HEK293 (cell line): ENCODE data around the gene CRIM1.

Source experiments
- CTCF ChIA-PET: fragments of 350-600 bp; formaldehyde crosslinking; extraction: SDS; loops from one replicate; lab custom pipeline; 2021; ENCODE audit warnings: antibody characterized with exemption; lab: Yijun Ruan, JAX
- POLR2A ChIA-PET: fragments of 300-600 bp; formaldehyde crosslinking; extraction: SDS; loops from one replicate; lab custom pipeline; 2020; ENCODE audit warnings: antibody characterized with exemption, inconsistent platforms; lab: Yijun Ruan, JAX
- H3K27ac ChIP-seq: fragments of 200-500 bp; sonication (Bioruptor generic); 2 replicates; pipeline ENCODE4 v1.5.1; 2014; ENCODE audit warnings: low read depth, low read length, control low read depth, inconsistent platforms; ENCODE audit errors: extremely low read depth
- H3K36me3 ChIP-seq, 2 experiments: fragments of 200-500 bp in 1 of 2; sonication (Bioruptor generic) in 1 of 2; 1 replicate in 1 of 2; 2 replicates in 1 of 2; pipeline ENCODE4 v1.5.1; 2014 to 2017; ENCODE audit warnings: inconsistent platforms in 2 of 2, low read length in 2 of 2; ENCODE audit not compliant: control insufficient read depth in 2 of 2, insufficient read depth in 1 of 2
- H3K4me1 ChIP-seq: fragments of 200-500 bp; sonication (Bioruptor generic); 2 replicates; pipeline ENCODE4 v1.5.1; 2014; ENCODE audit warnings: mild to moderate bottlenecking, low read length, inconsistent platforms; ENCODE audit not compliant: control insufficient read depth, insufficient read depth
- H3K4me3 ChIP-seq: 2 replicates; pipeline ENCODE4 v1.5.1; 2011; ENCODE audit warnings: low read depth, mild to moderate bottlenecking, control low read depth, low read length, moderate library complexity
- H3K9me3 ChIP-seq: fragments of 200-500 bp; sonication (Bioruptor generic); 2 replicates; pipeline ENCODE4 v1.5.1; 2014; ENCODE audit warnings: low read depth, low read length, inconsistent platforms; ENCODE audit not compliant: control insufficient read depth, insufficient read depth
- AEBP2 ChIP-seq: fragments of 450-650 bp; formaldehyde crosslinking; IDR thresholded peaks from 2 replicates; pipeline ENCODE4 v1.5.1; 2016; ENCODE audit warnings: missing biosample characterization, missing genetic modification characterization, borderline replicate concordance
- BCL6B ChIP-seq: fragments of 450-650 bp; formaldehyde crosslinking; IDR thresholded peaks from 2 replicates; pipeline ENCODE4 v1.5.1; 2017; ENCODE audit warnings: missing biosample characterization, missing genetic modification characterization
- GLI4 ChIP-seq: fragments of 450-650 bp; formaldehyde crosslinking; IDR thresholded peaks from 2 replicates; pipeline ENCODE4 v1.5.1; 2016; ENCODE audit warnings: missing biosample characterization, missing genetic modification characterization
- KLF1 ChIP-seq: fragments of 450-650 bp; formaldehyde crosslinking; IDR thresholded peaks from 2 replicates; pipeline ENCODE4 v1.5.1; 2016; ENCODE audit warnings: missing biosample characterization, missing genetic modification characterization
- SCRT2 ChIP-seq: fragments of 450-650 bp; formaldehyde crosslinking; IDR thresholded peaks from 2 replicates; pipeline ENCODE4 v1.5.1; 2016; ENCODE audit warnings: missing biosample characterization, missing genetic modification characterization
- ZBTB17 ChIP-seq: fragments of 450-650 bp; formaldehyde crosslinking; IDR thresholded peaks from 2 replicates; pipeline ENCODE4 v1.5.1; 2016; ENCODE audit warnings: missing biosample characterization, missing genetic modification characterization
- ZBTB49 ChIP-seq: fragments of 450-650 bp; formaldehyde crosslinking; IDR thresholded peaks from 2 replicates; pipeline ENCODE4 v1.5.1; 2016; ENCODE audit warnings: missing biosample characterization, missing genetic modification characterization, low read depth
- ZBTB8A ChIP-seq: fragments of 450-650 bp; formaldehyde crosslinking; IDR thresholded peaks from 2 replicates; pipeline ENCODE4 v1.5.1; 2016; ENCODE audit warnings: missing biosample characterization, missing genetic modification characterization
- ZFP69B ChIP-seq: fragments of 450-650 bp; formaldehyde crosslinking; IDR thresholded peaks from 2 replicates; pipeline ENCODE4 v1.5.1; 2016; ENCODE audit warnings: missing biosample characterization, missing genetic modification characterization
- ZNF10 ChIP-seq: fragments of 450-650 bp; formaldehyde crosslinking; IDR thresholded peaks from 2 replicates; pipeline ENCODE4 v1.5.1; 2017; ENCODE audit warnings: missing biosample characterization, missing genetic modification characterization
- ZNF133 ChIP-seq: fragments of 450-650 bp; formaldehyde crosslinking; IDR thresholded peaks from 2 replicates; pipeline ENCODE4 v1.5.1; 2016; ENCODE audit warnings: missing biosample characterization, missing genetic modification characterization
- ZNF155 ChIP-seq: fragments of 450-650 bp; formaldehyde crosslinking; IDR thresholded peaks from 2 replicates; pipeline ENCODE4 v1.5.1; 2016; ENCODE audit warnings: missing biosample characterization, missing genetic modification characterization
- ZNF174 ChIP-seq: fragments of 450-650 bp; formaldehyde crosslinking; IDR thresholded peaks from 2 replicates; pipeline ENCODE4 v1.5.0; 2017; ENCODE audit warnings: missing biosample characterization, mild to moderate bottlenecking, missing genetic modification characterization
- ZNF223 ChIP-seq: fragments of 450-650 bp; formaldehyde crosslinking; IDR thresholded peaks from 2 replicates; pipeline ENCODE4 v1.5.1; 2016; ENCODE audit warnings: missing biosample characterization, missing genetic modification characterization
- ZNF266 ChIP-seq: fragments of 450-650 bp; formaldehyde crosslinking; IDR thresholded peaks from 2 replicates; pipeline ENCODE4 v1.5.1; 2016; ENCODE audit warnings: missing biosample characterization, missing genetic modification characterization, low read depth
- ZNF335 ChIP-seq: fragments of 450-650 bp; formaldehyde crosslinking; conservative IDR thresholded peaks from 2 replicates; pipeline ENCODE4 v1.5.1; 2016; ENCODE audit warnings: missing biosample characterization, missing genetic modification characterization
- ZNF350 ChIP-seq: fragments of 450-650 bp; formaldehyde crosslinking; IDR thresholded peaks from 2 replicates; pipeline ENCODE4 v1.5.0; 2017; ENCODE audit warnings: missing biosample characterization, mild to moderate bottlenecking, missing genetic modification characterization
- ZNF501 ChIP-seq: fragments of 450-650 bp; formaldehyde crosslinking; IDR thresholded peaks from 2 replicates; pipeline ENCODE4 v1.5.1; 2016; ENCODE audit warnings: missing biosample characterization, missing genetic modification characterization
- ZNF549 ChIP-seq: fragments of 450-650 bp; IDR thresholded peaks from 2 replicates; pipeline ENCODE4 v1.5.1; 2018; ENCODE audit warnings: missing biosample characterization, missing genetic modification characterization, mild to moderate bottlenecking, inconsistent platforms, moderate library complexity
- ZNF626 ChIP-seq: fragments of 450-650 bp; sonication (Bioruptor Pico); formaldehyde crosslinking; IDR thresholded peaks from 2 replicates; pipeline ENCODE4 v1.5.1; 2018; ENCODE audit warnings: missing biosample characterization, missing genetic modification characterization, inconsistent platforms
- ZNF76 ChIP-seq: fragments of 450-650 bp; formaldehyde crosslinking; IDR thresholded peaks from 2 replicates; pipeline ENCODE4; 2016; ENCODE audit warnings: low read depth, missing biosample characterization, missing genetic modification characterization, borderline replicate concordance
- ZSCAN4 ChIP-seq: fragments of 450-650 bp; formaldehyde crosslinking; IDR thresholded peaks from 2 replicates; pipeline ENCODE4 v1.5.1; 2017; ENCODE audit warnings: missing biosample characterization, missing genetic modification characterization

The CRIM1 gene

GRCh38 chr2:36574560-36574959, 219.0 kb downstream of the CRIM1 start (continued):
- TF ChIP-seq ZFP69B (tag by site-specific recombination): no peak
- no peak for TF ChIP-seq ZBTB49 (tag by site-specific recombination)

GRCh38 chr2:36577884-36578283, 222.3 kb downstream of the CRIM1 start:
- Histone ChIP-seq H3K27ac (no peak overlapping the region), H3K9me3 (no peaks in the 10 kb centered on the region), H3K4me1 (no peaks in the 10 kb centered on the region), H3K36me3 (peaks cover 53 to 77% of the 10 kb centered on the region in 2 experiments), H3K4me3 (no peak overlapping the region)
- POLR2A ChIA-PET: no interaction called here
- TF ChIP-seq BCL6B (tag by site-specific recombination) (no peak), ZNF626 (no peak), ZNF155 (tag by site-specific recombination) (no peak), ZNF174 (tag by site-specific recombination) (no peak), ZBTB17 (tag by site-specific recombination) (no peak), ZNF10 (tag by site-specific recombination) (no peak), AEBP2 (tag by site-specific recombination) (no peak), ZNF350 (tag by site-specific recombination) (no peak)
- CTCF ChIA-PET: no interaction called here

GRCh38 chr2:36578343-36579296, 223.0 kb downstream of the CRIM1 start:
- POLR2A ChIA-PET: no interaction called here
- H3K4me1 ChIP-seq: no peaks in the 10 kb centered on the region
- no peaks in the 10 kb centered on the region for H3K9me3 ChIP-seq
- H3K4me3 ChIP-seq: no peak overlapping the region
- peaks cover 53 to 80% of the 10 kb centered on the region in 2 experiments for H3K36me3 ChIP-seq
- H3K27ac ChIP-seq: no peak overlapping the region
- CTCF ChIA-PET: no interaction called here
- TF ChIP-seq KLF1 (tag by site-specific recombination) (no peak), ZNF133 (no peak), ZNF335 (tag by site-specific recombination) (no peak), SCRT2 (peak; percentile 76), ZNF549 (tag by site-specific recombination) (no peak), ZNF266 (tag by site-specific recombination) (no peak), ZBTB8A (tag by site-specific recombination) (no peak), ZSCAN4 (tag by site-specific recombination) (no peak), ZNF76 (no peak), GLI4 (tag by site-specific recombination) (no peak), ZNF501 (tag by site-specific recombination) (no peak), ZNF223 (tag by site-specific recombination) (no peak), ZBTB17 (tag by site-specific recombination) (0 out of 2 replicates have a peak, but pooled peaks have one; percentile 26)
